HG03432 (cell line): ENCODE results near the gene CTF1.
A peak's percentile ranks its signal among the peaks of the same experiment; 100 is the strongest.
"Not testable (repeated sequence)": the region's sequence is repeated elsewhere in the genome, so short reads cannot be mapped to it uniquely, and the experiment has no call there.

Experiments
- ATAC-seq: cut with Tn5 transposase; IDR thresholded peaks from one replicate; pipeline ENCODE4 v1.9.1; 2021; ENCODE audit warnings: mild to moderate bottlenecking, moderate library complexity; ENCODE audit not compliant: unreplicated experiment

CTF1 gene

GRCh38 chr16:30887927-30888326 lies 8.5 kb upstream of the CTF1 start:
- no peak for ATAC-seq

GRCh38 chr16:30888856-30889499 lies 7.4 kb upstream of the CTF1 start:
- ATAC-seq: no peak

DNA sequence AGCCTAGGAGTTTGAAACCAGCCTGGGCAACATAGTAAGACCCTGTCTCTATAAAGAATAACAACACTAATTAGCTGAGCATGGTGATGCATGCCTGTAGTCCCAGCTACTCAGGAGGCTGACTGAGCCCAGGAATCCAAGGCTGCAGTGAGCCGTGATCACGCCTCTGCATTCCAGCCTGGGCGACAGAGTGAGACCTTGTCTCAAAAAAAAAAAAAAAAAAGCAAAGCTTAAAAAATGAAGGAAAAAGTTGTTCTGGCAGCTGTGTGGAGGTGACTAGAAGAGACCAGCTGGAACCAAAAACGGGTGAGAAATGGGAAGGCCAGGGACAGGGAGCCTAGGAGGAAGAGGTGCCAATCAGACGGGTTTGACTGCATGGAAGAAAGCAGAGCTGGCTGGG lies 6.7 kb upstream of the CTF1 start:
- ATAC-seq: no peak

GRCh38 chr16:30891043-30891823 lies 5.2 kb upstream of the CTF1 start:
- ATAC-seq: not testable (repeated sequence)

DNA sequence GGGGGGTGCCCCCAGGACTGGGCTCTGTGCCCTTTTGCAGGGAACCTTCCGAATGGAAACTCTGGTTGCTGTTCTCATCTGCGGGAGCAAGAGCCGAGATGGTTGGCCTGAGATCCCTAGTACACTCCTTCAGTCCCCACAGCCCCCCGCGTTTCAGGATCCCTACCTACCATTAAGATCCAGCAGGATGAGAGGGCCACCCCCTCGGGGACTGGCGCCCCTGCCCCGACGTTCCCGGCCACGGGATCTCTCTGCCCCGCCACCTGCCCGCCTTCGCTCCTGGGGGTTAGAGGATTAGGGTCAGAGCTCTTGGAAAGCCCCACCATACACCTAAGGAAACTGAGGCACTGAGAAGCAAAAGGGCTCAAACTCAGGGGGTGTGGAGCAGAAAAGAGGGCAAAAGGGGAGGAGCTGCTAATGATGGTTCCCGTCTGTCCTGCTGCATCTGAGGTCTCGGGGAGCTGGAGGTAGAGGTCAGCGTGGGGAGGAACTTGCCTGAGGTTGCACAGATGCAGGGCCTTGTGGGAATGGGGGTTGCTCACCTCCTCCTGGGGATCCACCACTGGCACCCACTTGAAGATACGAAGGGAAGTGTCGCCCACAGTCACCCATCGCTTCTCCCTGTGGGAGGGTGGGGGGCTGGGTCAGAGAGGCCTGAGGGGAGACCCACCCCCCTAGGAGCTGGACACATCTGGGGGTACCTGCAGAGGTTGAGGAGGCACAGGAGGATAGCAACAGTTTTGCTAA lies 3.6 kb upstream of the CTF1 start:
- ATAC-seq: no peak

DNA sequence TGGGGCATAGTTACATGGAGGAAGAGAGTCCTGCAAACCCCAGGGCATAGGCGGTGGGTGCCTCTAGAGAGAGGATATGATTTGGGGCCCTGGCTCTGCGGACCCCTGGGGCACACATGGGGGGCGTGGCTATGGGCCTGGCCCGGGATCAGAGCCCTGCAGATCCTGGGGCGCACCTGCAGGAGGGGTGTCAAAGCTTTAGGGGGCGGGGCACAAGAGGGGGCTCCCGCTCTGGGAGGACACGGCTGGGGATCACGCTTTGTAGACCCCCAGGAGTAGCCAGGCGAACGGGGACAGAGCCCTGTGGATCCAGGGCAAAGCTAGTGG lies 3.0 kb upstream of the CTF1 start:
- peak; percentile 18 for ATAC-seq

- ATAC-seq: peak; percentile 87
These were observed 2.5 kb upstream of the CTF1 start, which contains the start of gene BCL7C for GRCh38 chr16:30893744-30894539. Gene BCL7C (minus strand): TSS chr16:30894077. CDS start chr16:30893944, 133 bp downstream.

GRCh38 chr16:30894540-30895368 lies 1.7 kb upstream of the CTF1 start:
- no peak for ATAC-seq

- no peak for ATAC-seq
These were observed 670 bp upstream of the CTF1 start for GRCh38 chr16:30895627-30896260.

GRCh38 chr16:30896889-30897733 lies 697 bp downstream of the CTF1 start:
- ATAC-seq: no peak

DNA sequence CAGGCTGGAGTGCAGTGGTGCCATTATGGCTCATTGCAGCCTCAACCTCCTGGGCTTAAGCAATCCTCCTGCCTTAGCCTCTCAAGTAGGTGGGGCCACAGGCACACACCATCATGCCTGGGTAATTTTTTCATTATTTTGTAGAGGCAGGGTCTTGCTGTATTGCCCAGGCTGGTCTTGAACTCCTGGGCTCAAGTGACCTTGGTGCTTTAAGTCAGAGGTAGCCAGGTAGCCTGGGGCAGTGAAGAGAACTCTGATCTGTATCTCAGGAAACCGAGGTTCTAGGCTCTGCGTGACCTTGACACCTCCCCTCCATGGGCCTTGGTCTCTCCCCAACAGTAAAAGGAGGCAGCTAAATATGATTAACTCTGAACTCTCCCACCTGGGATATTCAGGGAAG lies 3.4 kb downstream of the CTF1 start:
- ATAC-seq: no peak

GRCh38 chr16:30900588-30900987 lies 4.2 kb downstream of the CTF1 start:
- ATAC-seq: no peak

DNA sequence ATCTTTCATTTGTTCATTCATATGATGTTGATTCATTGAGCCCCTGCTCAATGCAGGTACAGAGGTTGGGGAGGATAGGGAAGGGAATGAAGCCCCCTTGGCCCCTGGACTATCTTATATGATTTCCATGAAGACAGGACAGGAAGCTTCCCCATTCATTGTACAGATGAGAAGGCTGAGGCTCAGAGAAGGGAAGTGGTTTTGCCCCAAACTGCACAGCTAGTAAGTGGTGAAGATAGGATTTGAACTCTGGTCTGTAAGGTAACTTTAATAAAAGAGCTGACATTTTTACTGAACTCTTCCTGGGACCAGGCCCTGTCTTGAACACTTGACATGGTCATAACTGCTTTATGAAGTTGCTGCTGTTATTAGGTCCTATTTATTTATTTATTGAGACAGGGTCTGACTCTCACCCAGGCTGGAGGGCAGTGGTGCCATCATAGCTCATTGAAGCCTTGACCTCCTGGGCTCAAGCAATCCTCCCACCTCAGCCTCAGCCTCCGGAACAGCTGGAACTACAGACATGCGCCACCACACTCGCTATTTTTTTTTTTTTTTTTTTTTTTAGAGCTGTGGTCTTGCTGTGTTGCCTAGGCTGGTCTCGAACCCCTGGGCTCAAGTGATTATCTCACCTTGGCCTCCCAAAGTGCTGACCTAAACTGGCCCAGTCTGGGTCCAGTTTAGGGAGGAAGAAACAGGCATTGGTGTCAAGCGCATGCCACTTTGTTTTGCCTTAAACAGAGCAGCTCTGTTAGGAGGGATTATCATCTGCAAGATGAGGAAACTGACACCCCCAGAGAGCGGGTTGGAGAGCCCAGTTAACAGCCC lies 5.0 kb downstream of the CTF1 start:
- ATAC-seq: no peak

- peak; percentile 70 for ATAC-seq
These were observed 5.9 kb downstream of the CTF1 start for GRCh38 chr16:30902029-30902972.

DNA sequence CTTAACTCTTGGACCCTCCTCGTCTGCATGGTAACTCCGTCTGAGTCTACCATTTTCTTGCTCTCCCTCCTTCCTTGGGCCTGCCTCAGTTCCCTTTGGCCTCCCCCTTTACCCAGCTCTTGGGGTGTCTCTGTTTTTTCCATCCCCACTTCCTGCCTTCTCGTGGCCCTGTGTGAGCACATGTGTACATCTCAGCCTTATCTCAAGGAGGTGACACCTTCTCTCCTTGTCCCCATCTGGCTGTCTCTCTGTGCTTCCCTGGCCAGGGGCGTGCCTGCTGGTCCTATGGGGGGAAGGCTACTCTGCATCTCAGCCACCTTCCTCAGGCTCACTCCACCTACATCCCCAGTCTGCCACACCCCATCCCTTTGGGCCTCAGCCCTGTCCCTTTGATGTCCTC lies 6.6 kb downstream of the CTF1 start:
- no peak for ATAC-seq

- ATAC-seq: no peak
These were observed 7.2 kb downstream of the CTF1 start for GRCh38 chr16:30903596-30903995.
